Measurements from ENCODE around the gene PSMC1.

Gene PSMC1

DNA sequence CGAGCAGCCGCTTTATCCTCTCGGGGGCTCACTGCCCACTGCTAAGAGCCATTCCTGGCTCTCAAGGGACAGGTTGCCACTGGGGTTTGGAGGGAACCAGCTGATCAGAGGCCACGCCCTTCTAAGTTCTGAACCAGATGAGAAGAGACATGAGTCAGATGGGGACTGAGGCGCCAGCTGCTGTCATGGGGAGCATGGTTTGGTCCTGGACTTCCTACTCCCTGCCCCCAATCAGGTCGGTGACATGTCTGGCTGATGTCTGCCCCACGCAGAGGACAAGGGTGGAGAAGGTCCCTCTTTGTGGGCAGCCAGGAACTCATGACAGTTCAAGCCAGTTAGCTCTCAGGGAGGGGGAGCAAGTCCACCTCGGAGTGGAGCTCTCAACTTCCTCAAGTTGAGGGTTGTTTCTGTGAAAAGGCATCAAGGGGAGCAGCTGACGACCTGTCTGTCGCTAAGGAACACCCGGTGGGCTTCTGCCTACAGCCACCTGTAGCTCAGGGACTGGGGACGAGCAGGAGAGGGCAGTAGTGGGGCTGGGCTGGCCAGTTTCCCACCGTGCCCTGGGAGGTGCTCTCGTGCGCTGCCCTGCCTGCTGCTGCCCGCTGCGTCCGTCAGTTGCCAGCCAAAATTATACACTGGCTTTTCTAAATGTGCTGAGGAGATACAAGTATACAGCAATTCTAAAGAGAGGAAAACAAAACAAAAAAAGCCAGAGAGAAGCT lies 20.5 kb downstream of the PSMC1 start:
- DNase-seq, result no peak

DNA sequence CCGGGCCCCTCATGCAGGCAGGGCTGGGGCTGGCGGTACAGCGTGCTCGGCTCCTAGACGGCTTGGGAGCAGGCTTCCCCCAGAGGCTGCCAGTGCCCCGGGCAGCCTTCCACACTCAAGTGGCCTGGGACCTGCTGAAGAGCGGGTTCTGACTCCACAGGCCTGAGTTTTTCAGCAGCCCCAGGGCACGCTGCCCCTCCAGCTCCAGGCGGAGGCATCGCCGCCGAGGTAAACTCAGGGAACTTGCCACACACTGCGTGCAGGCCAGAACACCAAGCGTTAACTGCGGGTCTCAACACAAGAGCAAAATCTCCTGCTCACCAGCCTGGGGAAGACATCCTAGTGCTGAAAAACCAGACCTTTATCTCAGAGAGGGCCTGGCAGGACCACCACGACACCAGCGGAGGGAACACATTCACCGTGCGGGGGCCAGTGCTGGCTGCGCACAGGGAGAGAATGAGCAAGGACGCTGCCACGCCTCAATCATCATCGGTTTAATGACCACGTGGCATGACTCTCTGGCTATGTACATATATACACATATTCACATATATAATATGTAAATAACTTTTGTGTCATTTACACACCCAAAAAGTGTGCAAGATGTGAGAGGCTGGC lies 21.3 kb downstream of the PSMC1 start:
- no peak for DNase-seq

DNA sequence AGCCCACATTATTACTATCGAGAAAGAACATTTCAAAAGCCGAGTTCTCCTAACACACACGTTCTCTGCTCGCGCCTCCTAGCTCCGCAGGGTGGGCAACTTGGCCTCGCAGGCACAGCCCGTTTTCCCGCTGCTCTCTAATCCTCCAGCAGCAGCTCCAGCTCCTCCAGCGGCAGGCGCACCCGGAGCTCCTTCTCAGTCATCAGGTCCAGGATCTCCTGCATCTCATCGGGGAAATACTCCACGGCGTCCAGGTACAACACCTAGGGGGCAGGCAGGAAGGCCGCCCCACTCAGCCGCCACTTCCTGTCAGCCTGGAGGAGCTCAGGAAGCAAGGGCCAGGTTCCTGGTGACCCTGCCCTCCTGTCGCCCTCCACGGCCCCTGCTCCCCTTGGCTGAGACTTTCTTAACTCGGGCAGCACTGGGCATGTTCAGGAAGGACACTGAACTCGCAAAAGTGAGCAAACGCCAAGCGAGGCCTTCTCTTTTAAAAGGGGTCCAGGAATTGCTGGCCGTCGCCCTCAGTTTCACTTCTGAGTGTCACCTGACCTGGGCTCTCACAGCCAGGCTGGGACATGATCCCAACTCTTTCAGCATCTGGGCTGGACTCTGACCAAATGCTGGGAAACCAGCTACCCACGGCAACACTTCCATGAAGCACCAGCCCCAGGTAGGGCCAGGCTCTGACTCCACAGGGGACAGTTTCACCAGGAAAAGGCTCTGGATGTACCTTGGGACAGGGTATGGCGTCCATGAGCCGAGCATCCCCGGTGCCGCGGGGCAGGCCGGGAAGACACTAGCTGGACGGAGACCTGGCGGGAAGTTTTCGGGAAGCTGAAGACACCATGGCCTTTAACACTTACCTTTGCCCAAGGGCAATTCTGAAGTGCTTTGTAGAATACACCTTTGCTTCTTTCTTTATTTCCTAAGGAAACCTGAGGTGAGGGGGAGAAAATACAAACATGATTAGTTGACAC lies 22.1 kb downstream of the PSMC1 start:
- DNase-seq, result no peak

DNA sequence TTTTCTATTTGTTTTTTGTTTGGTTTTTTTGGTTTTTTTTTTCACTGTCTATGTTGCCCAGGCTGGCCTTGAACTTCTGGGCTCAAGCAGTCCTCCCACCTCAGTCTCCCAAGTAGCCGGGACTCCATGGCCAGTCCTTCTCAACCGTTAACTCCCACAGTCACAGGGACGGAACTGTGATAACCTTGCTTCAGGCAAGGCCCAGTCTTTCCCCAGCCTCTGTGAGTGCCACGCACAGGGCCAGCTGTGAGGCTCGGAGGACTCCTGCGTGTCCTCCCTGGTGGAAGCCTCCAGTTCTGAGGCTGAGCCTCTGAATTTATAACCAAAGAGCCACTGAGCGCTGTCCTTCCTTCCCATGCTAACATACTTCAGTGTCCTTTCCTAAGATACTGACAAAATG lies 23.7 kb downstream of the PSMC1 start:
- no peak for DNase-seq

DNA sequence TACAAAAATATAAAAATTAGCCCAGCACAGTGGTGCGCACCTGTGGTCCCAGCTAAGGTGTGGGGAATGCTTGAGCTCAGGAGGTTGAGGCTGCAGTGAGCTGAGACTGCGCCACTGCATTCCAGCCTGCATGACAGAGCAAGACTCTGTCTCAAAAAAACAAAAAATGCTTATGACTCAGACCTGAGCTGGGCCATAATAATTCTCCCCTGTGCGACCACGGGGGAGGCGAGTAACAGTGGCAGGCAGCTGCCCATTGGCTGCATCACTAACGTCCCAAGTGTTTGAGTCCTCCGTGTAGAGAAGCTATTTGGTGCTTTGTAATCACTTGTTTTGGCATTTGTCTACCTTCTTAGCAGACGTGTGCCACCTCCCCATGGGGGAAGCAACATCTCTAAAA lies 24.9 kb downstream of the PSMC1 start:
- no peak for DNase-seq

DNA sequence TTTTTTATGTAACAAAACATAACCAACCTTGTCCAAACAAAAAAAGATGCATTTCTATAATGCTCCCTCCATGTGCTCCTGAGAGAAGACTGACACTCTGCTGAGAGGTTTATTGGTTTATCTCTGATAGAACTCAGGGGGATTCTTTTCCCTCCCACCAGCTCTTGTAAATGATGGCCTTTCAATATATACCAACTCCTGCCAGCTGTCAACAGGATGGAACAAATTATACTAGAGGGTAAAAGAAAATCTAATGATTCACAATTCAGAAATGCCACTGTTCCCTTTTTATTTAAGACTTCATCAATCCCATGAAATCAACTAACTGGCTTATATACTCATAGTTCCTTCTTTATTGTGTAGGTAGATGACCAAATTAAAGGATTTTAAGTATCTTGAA lies 25.4 kb downstream of the PSMC1 start:
- no peak for DNase-seq

DNA sequence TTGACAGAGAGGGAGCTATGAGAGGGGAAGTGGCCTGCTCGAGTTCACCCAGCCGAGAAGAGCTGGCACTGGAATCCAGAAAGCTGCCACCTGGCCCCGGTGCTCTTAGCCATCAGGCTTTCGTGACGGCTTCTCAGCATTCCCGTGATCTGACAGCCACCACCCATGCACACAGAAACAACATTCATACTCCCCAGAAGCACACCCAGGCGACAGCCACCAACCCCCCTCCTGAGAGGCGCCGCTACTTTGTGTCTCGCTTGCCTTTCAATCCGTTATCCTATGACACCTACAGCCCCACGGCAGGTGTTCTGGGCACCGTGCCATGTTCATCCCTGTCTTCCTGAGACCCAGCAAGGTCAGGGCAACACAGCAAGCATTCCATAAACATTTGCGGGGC lies 31.4 kb downstream of the PSMC1 start:
- DNase-seq, result no peak

DNA sequence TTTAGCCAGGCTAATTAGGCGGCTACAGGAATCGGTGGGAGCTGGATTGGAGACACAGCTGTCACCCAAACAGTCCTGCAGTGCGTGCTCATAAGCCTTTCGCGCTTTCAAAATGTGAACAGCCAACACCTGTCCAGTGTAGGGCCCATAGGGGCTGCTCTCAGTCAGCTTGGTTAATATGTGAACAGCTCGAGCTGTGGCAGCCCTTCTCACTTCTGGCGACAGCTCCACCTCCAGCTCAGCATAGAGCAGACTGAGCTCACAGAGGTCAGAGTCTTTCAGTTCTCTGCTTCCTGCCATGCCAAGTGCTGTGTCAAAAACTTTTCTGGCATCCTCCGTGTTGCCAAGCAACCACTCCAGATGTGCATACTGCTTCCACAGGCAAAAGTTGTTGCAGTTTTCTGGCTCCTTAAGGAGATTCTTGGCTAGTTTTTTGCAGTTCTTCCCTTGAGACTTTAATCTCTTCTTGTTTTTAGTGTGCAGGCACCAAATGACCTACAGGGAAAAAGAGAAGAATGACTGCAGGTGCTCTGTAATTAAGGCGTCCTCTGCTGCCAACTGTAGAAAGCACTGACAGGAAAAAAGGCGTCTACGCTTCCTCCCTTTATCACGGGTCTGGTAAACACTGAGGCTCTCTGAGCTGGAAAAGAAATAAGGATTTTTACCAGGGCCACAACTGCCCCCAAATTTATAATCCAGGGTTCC lies 32.5 kb downstream of the PSMC1 start:
- DNase-seq, result no peak

DNA sequence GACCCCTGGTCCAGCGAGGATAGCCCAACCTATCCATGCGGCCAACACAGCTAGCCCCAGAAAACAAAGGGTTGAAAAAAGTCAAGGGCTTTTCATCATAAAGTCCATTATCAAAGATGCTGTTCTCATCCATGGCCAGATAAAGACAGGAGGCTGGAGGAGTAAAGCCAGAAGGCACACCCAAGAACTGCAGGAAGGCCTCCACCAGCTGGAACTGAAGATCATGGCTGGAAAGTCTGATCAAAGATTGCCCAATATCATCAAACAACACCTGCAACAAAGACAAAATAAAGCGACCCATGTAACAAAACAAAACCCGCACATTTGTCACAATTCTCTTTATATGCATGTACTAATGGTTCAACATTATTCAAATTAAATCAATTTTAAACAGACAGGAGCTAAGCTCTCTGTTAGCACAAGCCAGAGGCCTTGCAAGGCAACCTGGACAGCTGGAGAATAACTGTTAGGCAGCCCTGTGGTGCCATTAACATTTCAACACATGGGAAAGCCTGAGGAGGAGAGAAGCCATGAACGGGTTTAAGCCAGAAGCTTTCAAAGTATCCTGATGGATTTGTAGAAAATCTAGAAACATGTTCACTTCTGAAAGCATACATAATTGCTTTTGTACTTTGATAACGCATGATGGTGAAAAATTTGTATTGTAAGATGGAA lies 34.1 kb downstream of the PSMC1 start:
- no peak for DNase-seq

DNA sequence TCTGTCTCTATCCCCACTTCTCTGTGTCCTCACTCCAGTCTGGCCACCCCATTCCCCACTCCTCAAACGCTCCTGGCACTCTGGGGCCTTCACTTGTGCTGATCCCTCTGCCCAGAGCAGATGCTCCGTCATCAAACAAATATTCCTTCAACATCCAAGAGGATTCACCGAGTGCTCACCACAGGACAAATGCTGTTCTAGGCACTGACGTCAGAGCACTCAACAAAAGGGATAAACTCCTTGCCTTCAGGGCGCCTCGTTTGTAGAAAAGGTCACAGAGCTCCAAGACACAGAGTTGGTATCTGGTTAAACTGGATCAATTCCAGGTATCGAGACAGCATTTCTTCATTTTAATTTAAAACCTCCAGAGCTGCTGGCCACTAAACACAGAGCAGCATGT lies 35.3 kb downstream of the PSMC1 start:
- no peak for DNase-seq

DNA sequence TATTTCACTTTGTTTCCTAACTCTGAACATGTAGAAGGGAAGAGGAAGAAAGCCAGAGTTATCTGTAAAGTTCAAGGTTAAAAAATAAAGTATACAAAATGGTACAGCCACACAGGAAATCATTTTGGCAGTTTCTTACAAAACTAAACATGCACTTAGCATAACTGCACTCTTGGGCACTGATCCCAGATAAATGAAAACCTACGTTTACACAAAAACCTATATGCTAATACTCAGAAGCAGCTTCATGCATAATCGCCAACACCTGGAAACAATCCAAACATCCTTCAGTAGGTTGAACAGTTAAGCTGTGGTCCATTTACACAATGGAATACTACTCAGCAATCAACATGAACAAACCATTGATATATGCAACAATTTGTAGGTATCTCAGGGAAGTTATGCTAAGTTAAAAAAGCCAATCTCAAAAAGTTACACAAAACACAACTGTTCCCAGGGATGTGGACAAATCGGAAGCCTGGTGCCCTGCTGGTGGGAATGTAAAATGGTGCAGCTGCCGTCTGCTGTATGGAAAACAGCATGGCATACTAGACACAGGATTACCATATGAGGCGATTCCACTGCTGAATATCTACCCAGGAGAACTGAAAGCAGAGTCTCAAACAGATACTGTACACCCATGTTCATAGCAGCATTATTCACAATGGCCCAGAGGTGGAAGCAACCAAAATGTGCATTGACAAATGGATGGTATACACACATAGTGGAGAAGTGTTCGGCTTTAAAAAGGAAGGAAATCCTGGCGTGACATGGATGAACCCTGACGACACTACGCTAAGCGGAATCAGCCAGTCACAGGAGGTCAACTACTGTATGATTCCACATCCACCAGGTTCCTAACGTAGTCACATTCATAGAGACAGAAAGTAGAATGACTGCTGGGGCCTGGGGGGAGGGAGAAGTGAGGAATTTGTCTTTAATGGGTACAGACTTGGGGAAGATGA lies 37.7 kb downstream of the PSMC1 start:
- no peak for DNase-seq

DNA sequence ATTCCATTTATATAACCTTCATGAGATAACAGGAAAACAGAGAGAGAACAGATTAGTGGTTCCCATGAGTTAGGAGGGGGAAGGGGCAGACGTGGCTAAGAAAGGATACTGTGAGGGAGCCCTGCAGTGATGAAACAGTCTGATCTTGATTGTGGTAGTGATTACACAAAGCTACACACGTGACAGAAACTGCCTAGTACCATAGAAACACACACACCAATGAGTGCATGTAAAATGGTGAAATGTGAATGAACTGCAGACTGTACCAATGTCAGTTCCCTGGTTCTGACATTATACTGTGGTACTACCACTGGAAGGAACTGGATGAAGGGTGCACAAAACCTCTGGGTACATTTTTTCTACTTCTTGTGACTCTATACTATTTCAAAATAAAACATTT lies 38.5 kb downstream of the PSMC1 start:
- no peak for DNase-seq

DNA sequence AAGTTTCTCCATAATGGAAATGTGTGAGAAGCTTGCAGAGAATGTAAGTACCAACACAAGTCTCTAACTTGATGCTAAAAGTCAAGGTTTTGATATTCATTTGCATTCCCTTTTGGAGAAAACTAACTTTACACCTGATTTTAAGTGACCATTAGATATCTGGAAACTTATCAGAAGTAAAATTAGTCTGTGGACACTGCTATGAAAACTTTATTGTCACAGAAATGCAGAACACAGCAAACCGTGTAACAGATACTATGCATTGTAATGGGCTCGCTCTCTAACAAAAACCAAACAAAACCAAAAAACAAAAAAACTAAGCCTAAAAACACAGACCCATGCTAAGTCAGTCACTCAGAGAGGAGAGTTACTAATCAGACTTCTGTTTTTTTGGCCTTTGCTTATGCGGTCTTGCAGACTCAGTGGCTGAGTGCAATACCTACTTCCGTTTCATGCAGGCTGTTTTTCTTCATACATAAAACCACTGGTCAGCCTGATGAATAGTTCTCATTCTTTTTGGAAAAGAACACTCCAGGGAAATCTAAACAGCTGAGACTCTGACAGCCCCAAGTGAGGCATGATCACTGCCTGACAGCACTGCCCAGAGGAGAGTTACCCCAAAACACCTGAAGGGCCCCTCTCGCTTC lies 39.6 kb downstream of the PSMC1 start:
- no peak for DNase-seq

DNA sequence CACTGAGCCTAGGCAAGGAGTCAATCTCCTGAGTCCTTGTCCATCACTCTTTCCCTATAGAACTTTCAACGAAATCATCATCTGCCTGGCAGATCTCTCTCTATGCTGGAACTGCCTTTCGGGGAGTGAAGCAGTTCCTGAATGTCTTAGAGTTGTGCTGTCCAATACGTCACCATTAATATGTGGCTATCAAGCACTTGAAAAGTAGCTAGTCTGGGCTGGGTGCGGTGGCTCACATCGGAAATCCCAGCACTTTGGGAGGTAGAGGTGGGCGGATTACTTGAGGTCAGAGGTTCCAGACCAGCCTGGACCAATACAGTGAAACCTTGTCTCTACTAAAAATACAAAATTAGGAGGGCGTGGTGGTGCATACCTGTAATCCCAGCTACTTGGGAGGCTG lies 40.3 kb downstream of the PSMC1 start:
- no peak for DNase-seq

DNA sequence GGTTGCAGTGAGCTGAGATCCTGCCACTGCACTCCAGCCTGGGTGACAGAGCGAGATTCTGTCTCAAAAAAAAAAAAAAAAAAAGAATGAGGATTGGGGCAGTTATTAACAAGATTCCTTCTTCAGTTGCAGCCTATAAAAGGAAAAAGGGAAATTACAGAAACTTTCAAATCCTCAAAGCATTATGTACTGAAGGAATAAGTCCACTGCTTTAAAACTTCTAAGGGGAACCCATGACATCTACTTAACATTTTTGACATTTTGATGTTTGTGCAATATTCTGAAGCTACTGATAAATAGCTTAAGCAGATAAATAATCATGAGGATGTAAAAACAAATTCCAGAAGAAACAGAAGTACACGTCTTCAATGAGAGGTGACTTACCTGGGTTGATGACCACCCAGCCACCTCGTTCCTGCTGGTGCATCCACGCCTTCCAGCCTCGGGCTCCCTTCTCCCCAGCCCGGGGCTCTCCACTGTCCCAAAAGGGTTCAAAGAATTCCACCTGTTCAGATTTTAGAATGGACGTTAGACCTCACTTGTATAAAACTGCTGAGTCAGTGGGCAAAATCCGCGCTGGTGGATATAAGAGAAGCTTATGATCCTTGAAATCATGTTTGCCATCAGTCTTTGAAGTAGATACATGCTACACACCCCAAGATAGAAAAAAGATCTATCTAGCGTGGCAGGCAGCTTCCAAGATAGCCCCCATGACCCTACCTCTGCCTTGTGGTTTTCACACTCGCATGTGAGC lies 41.7 kb downstream of the PSMC1 start:
- no peak for DNase-seq

DNA sequence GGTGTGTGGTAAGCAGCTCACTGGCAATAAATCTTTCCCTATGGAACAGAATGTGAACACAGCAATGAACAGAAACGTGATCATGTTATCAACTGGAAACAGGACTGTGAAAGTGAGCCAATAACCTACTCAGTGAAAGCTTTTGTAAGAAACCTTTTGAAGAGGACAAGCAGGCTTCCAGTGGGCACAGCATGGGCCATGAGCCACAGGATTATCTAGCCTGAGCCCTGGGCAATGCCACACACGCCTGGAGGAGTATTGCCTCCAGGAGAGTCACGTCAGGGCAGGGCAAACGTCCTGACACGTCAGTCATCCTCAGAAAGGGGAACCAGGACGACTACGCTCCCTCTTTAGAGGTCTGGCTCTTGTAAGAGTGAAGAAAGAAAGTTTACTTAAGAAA lies 43.1 kb downstream of the PSMC1 start:
- no peak for DNase-seq

DNA sequence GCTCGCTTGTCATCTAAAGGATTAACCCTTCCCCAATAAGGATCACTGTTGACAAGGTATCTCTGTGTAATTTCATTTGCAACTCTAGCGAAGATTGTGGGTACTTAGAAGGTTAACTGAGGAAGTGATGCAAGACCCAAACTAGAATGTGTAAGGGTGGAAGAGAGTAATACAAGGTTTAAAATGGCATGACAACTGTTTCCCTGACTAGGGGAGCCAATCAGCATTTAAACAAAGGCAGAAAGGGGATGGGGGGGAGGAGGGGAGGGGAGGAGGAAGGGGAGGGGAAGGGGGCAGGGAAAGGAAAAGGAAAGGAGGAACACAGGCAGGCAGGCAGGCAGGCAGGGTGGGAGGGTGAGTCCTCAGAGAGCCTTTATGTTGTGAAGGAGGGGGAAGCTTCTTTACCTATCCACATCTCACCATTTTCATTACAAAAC lies 44.3 kb downstream of the PSMC1 start:
- DNase-seq, result no peak

DNA sequence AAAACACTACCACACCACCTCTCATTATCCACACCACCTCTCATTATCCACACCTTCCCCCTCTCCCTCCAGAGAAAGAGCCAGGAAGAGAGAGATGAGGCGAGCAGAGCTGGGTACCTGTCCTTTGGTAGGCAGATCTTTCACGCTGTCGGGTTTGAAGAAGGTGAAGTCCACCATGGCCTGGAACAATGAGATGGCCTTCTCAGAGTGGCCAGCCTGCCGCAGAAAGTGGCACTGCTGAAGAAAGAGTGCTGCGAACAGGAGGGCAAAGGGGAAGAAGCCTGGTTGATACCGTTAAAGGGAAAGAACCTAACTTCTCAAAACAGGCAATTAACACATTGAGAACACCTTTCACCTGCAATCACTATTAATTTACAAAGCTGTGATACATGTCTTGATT lies 44.8 kb downstream of the PSMC1 start:
- DNase-seq, result no peak

DNA sequence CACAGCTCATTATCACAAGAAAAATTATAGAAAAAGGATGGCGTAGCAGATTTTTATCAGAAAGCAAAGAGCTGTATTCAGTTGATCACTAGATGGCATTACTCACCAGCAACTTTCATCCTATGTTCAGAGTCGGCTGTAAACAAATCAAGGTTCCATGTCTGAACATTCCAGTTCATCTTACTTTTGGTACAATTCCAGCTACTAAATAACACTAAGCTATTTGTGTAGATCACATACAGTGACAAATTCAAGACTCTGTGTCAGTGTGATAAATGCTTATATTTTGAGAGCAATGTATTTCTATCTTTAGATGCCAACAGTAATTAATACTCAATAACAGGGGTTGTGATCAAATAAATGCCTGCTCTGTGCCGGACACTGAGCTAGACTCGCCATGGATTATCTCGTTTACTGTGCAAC lies 45.3 kb downstream of the PSMC1 start:
- DNase-seq, result no peak
